Limb (tissue), 2 donors: Measurements from ENCODE around the gene UROC1.

Source experiments
- DNase-seq, 2 donors: peaks; one replicate each; pipeline ENCODE4 v3.0.0-alpha.2; 2016; ENCODE audit errors: extremely low spot score in 2 of 2

Gene UROC1

DNA sequence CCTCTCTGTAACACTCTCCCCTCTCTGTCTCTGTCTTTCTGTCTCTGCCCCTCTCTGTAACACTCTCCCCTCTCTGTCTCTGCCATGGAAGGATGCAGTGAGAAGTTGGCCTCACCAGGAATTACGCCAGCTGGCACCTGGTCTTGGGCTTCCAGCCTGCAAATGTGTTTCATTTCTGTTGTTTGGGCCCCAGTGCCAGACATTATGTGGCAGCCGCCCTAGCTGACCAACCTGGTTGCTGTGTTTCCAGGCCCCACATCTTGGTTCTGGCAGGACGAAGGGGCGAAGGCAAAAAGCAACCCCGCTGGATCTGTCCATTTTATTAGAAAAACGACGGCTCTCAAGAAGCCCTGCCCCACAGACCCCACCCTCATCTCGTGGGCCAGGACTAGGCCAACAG lies 36.7 kb downstream of the UROC1 start:
- peak in 1 of 2 donors; percentile 51 for DNase-seq

DNA sequence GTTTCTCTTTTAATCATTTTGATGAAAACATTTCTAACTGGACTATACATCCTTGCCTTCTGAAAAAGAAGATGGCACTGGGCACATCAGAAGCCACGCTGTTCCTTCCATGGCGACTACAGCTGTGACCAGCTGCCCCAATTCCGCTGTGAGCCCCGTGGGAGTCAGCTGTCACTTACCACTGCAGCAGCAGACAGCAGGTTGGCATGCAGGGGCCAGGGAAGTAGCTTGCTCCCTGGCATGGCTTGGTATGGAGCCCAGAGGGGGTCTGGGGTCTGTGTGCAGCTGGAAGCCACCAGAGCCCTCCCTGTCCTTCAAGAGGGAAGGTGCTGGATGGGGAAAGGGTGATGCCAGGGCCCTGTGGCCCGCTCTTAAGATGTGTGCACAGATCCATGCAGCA lies 37.4 kb downstream of the UROC1 start:
- DNase-seq = no peak

DNA sequence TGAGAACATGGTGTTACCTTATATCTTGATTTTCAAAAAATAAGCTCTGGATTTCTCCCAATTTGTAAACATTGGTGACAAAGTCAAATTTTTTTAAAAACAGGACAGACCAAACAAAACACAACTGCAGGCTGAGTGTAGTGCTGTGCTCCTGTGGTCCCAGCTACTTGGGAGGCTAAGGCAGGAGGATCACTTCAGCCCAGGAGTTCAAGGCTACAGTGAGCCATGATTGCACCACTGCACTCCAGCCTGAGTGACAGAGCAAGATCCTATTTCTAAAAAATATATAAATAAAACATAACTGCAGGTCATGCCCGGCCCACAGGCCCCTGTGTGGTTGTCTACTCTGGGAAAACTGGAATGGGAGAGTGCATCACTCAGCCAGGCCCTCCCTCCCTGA lies 37.9 kb downstream of the UROC1 start:
- DNase-seq = no peak

DNA sequence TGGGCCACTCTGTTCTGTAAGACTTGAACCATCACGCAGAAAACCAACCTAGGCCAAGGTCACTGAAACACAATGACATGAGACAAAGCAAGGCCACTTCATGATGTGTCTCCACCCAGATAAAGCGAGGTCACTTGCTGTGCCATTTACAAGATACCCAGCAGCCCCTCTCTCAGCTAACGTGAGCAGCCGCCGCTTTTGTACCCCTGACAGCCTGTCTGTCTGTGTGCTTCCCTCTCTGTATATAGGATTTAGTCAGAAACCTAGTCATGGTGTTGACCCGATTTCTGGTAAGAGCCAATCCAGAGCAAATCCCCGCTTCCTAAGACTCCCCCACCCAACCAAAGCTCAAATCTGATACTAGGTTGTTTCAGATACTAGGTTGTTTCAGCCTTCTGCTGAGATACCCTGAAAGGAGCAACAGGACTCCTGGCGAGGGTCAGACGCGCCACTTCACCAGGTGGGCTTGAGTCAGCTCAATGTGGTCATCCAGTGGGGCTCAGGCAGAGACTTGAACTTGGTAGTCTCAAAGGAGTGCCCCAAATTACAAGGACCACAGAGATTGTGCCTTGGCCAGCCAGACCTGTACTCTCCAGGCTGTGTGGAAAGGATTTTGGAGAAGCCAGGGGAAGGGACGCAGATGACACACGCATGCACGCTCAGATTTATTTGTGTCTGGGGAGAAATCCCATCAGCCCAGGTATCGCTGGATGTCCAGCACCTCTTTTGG lies 38.8 kb downstream of the UROC1 start:
- DNase-seq = no peak

DNA sequence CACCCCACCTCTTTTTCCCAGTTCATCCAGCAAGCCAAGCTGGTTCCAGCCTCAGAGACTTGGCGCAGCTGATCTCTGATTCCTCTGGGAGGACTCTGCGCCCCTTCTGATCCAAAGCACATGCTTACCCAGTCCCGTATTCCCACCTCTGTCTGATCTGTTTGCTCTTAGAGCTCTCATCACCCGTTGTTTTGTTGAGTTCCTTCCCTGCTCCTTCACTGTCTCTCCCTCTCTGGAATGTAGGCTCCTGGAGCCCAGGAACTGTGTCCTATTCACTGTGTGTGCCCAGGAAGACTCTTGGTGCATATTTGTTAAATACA lies 40.6 kb downstream of the UROC1 start:
- DNase-seq = no peak

DNA sequence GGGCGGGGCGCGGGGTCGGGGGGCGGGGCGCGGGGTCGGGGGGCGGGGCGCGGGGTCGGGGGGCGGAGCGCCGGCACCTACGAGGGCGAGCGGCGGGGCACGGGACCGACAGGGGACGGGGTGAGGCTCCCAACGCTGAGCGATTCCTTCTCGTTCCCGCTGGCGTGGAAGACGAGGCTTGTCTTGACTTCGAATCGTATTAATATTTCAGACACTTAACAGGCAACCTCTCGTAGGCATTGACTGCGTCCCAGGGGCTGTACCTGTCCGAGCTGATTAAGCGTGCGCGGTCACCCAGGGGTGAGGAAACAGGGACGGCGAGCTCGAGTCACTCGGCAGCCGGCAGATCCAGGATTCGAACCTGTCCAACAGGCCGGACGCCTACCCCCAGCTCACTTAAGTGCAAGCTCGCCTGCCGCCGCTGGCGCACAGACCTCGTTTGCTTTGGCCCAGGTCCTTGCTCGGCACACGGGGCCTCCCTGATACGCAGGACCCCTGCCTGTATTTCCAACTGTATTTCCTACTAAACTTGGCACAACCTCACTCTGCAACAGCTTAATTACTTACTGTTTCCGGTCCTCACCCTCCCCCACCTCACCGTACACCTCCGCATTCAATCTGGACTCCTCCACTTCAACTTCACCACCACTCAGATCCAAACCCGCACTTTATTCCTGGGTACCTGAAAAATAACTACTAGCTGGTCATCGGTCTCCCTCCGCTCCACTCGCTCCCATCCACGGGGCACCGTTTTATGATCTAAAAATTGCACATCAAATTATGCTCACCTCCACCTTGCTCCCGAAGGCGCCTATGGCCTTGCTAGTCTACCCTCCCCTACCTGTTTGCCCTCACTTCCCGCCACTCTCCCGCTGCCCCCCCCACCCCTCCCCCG lies 41.2 kb downstream of the UROC1 start:
- peak; percentile 47 to 76 for DNase-seq

DNA sequence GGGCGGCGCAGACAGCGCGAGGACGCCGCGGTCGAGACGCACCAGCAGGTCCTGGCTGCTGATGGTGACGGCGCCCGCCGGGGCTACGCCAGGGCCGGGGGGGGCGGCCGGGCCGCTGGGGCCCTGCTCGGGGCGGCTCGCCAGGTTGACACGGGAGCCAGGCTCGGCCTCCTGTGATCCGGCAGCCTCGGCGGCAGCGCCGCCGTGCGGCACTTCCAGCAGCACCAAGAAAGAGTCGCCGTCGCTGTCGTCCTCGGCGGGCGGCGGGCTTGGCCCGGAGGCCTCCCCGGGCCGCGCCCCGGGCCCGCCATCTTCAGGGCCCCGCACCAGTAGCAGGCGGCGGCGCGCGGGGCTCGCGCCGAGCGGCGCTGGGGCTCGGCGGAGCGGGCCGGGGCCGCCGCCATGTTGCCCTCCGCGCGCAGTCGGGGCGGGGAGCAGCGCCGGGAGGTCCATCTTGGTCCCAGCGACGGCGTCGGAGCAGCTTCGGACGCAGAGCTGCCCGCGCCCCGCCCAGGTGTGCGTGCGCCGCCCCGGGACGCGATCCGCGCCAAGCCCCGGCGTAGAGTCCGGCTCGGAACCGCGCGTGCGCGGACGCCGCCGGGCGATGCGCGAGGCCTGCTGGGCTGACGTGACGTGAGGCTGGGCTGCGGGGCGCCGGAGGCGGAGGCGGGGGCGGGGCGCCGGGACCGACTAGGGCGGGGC lies 42.0 kb downstream of the UROC1 start, which contains the start of gene ZXDC:
Gene ZXDC (minus strand): TSS at position 479 of the 702 bp plus-strand sequence. CDS start 26 bp downstream, at position 453.
- peak; percentile 92 to 97 for DNase-seq

DNA sequence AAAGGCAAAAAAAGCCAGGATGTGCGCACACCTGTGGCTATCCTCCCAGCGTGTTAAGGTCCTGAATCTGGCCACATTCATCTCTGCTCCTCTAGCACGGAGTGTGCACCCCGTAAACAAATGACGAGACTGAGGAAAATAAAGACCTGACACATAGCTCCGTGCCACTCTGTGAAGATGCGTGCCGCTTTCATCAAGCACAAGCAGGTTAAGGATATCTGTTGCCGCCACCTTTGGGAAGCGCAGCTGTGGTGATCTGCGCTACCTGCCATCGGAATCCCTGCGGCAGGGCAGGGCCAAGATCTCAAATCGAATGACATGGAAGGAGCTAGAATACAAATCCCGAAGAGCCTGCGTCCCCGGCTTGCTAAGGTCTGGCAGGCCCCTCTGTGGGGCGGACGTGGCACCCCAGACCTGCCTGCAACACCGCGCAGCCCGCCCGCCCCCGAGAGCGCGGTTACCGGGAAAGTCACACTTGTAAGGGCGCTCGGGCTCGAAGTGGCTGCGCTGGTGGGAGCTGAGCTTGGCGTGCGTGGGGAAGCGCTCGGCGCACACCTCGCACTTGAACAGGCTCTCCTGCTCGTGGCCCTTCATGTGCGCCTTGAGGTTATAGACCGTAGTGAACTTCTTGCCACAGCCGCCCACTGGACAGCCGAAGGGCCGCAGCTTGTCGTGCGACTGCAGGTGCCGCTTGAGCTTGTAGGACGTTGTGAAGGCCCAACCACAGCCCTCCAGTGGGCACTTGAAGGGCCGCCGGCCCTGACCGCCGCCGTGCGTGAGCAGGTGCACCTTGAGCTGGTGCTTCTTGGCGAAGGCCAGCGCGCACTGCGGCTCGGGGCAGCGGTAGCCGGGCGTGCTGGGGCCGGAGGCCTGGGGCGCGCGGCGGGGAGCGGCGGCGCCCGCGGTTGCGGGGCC lies 42.8 kb downstream of the UROC1 start:
- peak in 1 of 2 donors; percentile 67 for DNase-seq

DNA sequence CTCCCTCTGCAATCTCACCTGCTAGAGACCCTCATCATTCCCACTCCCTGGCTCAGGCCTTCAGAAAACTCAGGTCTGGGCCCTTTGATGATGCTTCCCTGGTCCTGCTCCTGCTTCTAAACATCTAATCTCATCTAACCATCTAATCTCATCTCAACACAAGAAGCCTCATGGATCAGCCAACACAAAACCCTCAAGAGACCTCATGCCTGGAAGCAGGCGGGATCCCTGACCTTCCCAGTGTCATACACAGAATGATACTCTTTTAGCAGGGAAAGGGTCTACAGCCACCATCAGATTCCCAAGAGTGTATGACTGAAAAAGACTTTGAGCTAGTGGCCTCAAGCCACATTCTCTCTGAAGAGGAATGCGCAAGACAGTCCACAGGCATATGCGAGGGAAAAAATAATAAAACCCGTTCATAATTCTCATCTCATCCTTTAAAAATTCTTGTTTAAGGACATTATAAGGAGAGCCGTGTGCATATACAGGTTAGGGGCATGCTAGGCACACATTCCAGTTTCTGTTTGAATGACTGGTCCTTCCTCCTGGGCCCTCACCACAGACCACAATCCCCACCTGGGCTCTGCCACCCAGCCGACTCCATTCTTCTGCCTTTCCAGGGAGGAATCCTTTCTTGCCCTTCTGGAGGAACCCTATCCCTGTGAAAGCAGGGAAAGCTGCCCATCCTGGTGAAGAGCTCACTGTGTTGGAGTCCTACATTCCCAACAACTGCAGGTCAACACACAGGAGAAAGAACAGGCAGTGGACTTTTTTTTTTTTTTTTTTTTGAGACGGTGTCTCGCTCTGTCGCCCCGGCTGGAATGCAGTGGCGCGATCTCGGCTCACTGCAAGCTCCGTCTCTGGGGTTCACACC lies 44.0 kb downstream of the UROC1 start:
- no peak for DNase-seq

DNA sequence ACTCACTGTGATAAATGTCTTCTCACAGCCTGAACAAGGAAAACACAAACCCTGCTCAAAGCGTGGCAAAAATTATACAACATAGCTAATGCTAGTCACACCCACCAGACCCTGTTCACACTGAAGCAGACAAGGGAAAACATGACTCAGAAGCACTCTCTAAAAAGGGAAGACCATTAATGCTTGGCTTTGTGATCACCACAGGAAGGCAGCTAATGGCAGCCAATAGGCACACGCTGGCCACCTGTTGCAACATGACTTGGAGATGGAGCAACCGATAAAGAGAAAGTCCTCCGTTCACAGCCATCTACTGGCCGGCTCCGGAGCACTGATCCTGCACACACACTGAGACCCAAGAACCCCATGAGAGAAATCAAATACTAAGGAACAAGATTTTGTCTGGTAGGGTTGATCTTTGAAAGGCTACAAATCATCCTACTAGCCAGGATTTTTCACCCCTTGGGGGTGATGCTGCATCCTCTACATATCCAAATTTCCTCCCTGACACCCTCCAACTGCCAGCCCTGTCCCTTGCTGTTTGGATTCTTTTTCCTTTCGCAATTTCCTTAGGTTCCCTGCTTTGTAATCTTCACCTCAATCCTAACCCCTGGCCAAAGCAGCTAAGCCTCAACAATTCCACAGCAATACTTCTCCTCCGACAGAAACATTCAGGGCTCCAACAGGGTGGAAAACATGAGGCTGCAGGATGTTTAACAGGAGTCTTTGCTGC lies 45.1 kb downstream of the UROC1 start:
- DNase-seq = no peak

DNA sequence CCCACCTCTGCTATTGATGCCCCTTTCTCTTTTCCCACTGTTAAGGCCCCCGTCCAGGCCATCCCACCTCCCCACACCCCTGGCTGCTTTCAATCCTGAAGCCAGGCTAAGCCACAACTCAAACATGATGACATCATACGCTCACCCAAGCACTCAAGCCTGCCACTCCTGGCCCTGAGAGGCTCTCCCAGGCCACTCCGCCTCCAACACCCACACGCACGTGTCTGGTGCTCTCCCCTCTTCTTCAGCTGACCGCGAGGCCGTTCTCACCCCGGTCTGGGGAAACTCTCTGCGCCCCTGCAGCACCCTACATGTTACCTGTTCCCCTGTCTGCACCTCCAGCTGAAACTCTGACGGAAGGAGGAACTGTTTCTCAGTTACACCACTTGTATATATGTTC lies 48.1 kb downstream of the UROC1 start:
- no peak for DNase-seq

DNA sequence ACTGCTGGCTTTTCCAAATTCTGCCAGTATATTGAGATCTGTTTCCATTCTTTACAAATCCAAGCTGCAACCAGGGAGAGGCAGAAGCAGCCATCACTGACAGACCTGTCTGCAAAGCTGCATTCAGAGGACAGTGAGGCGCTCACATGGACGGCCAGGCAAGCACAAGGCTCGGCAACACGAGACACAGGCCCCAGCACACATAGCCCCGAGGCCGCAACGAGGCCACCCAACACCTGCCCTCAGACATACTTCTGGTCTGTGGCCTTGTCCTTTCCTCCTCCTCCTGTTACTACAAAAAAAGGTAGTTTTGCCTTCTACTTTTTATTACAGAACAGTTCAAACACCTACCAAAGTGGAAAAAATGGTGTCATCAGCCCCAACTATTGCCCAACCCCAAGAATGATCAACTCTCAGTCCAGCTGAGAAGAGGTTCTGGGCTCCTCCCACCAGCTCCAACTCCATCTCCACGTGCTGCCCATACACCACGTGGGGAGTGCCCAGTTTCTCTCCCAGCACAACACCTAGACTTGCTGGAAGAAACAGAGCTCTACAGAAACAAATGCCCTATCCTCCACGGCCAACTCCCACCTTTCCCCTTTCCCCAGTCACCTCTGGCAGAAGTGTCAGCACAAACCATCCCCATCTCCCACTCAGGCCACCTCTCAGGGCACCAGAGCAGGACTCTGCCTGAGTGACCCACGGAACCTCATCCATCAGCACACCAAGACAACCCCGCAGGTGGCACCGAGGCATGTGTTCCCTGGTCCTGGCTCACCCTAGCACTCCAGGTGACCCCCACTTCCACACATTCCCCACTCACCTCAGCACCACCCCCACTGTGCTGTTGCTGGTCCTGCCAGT lies 49.3 kb downstream of the UROC1 start:
- no peak for DNase-seq

DNA sequence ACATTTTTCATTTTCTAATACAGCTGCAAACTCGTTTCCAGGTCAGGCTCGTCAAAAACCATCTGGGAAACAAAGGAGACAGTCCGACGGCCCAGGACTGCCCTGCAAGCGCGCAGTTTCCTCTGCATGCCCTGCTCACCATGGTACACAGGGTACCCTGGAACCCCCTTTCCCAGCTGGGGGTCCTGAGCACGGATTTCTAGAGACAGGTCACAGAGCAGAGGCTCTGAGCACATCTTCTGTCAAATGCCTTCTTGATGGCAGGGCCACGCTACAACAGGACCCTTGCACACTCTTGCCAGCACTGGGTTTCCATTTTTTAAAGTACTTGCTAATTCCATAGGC lies 50.0 kb downstream of the UROC1 start:
- DNase-seq = no peak

DNA sequence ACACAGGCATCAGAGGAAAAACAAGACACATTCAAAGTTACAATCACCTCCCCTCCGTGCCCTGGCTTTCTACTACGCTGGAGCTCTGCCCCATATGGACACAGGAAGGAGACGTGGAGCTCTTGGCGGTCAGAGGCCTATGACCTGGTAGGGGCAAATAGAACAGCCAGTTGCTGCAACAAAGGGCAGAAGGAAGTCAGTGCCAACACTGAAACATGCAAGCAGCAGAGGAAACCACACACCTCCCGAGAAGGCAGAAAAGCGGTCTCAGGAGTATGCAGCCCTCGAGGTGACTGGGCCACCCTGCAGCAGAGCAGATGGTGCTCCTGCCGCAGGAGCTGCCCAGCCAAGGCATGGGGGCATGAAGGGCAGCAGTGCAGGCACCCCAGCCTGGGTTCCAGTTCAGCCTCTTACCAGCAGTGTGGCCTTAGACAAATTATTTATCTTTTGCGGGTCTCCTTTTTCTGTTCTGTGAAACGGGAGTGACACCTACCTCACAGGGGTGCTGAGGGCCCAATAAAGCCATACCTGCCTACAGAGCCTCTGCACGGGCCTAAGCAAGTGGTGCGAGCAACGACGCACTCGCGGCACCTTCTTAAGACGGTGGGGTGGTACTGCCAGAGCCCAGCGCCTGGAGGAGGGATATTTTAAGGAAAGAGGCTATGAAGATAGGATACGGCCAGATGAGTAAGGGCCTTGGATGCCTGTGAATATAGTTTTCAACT lies 50.5 kb downstream of the UROC1 start:
- DNase-seq = no peak

DNA sequence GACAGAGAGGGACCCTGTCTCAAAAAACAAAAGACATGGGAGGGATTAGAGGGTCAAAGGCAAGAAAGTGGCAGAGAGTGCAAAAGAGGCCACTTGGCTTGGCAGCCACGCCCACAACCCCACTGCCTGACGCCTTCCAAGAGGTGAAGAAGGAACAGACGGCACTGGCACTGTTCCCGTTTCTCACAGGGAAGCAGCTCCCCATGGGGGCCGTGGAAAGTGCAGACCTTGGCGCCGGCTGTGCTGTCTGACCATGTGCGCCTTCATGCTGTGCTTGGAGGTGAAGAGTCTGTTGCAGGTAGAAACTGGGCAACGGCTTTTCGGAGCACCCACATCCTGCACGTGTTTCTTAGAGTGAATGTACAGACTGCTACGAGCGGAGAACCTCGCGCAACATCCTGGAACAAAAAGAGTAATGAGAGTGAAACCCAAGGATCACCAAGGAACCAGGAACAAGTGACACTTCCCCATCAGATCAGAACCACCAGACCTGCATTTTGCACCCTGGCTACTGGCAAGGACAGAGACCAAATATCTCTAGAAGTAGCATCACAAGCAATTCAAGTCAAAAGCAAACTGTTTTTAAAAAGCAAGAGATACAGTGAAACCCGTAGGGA lies 51.5 kb downstream of the UROC1 start:
- DNase-seq = no peak

DNA sequence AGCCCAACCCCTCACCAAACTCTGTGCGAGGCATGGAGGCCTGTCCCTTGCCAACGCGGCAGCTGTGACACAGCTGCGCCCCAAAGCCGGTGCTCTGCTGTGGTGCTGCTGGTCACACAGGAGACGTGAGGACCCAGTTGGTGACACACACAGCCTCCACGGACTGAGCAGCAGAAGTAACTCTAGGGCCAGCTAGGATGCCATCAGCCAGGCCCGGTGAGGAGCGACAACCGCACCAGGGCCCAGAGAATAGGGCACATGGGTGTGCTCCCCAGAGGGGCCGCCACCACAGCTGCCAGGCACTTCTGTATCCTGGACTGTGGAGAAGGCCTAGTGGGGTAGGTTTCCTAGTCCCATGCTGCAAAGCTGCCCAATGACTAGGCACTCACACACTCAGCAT lies 52.6 kb downstream of the UROC1 start:
- no peak for DNase-seq

DNA sequence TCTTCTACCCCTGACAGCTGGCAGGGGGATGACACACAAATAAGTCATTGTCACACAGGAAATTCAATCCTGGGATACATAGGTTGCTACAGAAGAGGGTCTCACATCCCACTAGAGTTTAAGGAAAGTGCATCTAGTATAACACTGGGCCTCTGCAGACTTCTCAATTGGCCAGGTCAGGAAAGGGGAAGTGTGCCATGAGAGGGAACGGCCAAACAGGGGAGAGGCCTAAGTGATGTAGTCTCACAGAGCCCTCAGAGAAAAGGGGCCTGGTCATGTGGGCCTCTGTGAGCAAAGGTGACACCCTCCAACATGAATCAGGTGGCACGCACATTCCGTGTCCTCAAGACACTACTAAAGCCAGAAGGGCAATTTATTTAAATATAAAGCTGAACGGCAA lies 53.1 kb downstream of the UROC1 start:
- no peak for DNase-seq

DNA sequence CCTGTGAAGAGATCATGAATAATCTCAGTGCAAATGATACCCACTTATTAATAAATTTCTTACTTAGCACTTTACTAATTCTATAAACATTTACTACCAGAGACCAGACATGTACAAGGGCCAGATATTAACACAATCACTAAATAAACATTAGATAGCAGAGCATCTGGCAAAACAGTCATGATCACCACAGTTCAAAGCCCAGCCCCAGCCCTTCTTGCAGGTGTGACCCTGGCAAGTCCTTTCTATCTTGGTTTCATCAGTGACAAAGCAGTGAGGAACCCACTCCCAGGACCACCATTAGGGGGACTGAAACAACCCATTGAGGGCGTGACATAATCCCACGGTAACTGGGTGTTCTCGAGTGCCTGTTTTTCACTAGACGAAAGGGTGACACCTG lies 53.5 kb downstream of the UROC1 start:
- no peak for DNase-seq
